Lower leg skin (tissue), 4 donors: ENCODE results near the gene ZNF69. TPM values are rescaled to one million over a fixed set of nuclear protein-coding genes. Genes with fewer than 3 reads are reported as not detected.
"Not testable (repeated sequence)": the region's sequence is repeated elsewhere in the genome, so short reads cannot be mapped to it uniquely, and the experiment has no call there.

ENCODE experiments used
- DNase-seq, 2 donors: peaks; one replicate each; pipeline ENCODE4 v3.0.0-alpha.2; 2019; ENCODE audit warnings: low spot score in 2 of 2
- H3K4me3 ChIP-seq: fragments of 200-600 bp; sonication (generic); 2 replicates; pipeline ENCODE4 v1.5.1; 2017; ENCODE audit warnings: mild to moderate bottlenecking, low read depth; ENCODE audit not compliant: poor library complexity, severe bottlenecking
- POLR2A ChIP-seq, 2 donors: fragments of 450-650 bp; IDR thresholded peaks; one replicate each; pipeline ENCODE4 v1.6.1; 2016 to 2017; ENCODE audit warnings: antibody characterized with exemption in 2 of 2, mild to moderate bottlenecking in 1 of 2, moderate library complexity in 1 of 2
- WGBS, 2 donors: methylation state at CpG; one replicate each; pipeline ENCODE4 v1.1.5; 2018; 5-methylcytosine and 5-hydroxymethylcytosine counted together
- intact Hi-C: fragments of 100-400 bp; cut with DNase I; formaldehyde crosslinking; loops from one replicate; pipeline ENCODE4 v1.15.0; 2023; ENCODE audit warnings: low total_unique reads
- total RNA-seq, 4 donors: library from RNA; depleted of rRNA; stranded (reverse); fragments of >200 nt; gene quantifications; one replicate each; pipeline ENCODE4 v1.1.0, GENCODE V29; 2016
- TF ChIP-seq, protein P1 (sequence below), 3 donors: fragments of 450-650 bp; IDR thresholded peaks; one replicate each; pipeline ENCODE4 v1.5.1; 2016; ENCODE audit warnings: antibody characterized with exemption in 3 of 3, mild to moderate bottlenecking in 3 of 3, moderate library complexity in 2 of 3

The ZNF69 gene
- total RNA-seq, 4 donors from 2014 or later, result 2.0 to 5.5 (median 3.8) TPM

DNA sequence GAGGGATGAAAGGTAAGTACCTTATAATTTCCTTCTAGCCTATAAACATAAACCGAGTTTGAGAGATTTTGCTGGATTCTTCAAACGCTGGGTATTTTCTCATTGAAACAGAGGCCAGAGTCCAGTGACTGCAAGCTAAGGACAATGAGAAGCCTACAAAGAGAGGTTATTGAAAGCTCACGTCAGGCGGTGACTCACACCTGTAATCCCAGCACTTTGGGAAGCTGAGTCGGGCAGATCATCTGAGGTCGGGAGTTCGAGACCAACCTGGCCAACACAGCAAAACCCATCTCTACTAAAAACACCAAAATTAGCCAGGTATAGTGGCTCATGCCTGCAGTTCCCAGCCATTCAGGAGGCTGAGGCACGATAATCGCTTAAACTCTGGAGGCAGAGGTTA, 15.0 kb upstream of the ZNF69 start:
- WGBS, 2 donors, result 94 to 95% methylated on average over 9 of the region's 9 CpGs
- no peak for TF ChIP-seq POLR2A (IDR thresholded peaks at IDR 0.05)
- TF ChIP-seq, protein P1, sequence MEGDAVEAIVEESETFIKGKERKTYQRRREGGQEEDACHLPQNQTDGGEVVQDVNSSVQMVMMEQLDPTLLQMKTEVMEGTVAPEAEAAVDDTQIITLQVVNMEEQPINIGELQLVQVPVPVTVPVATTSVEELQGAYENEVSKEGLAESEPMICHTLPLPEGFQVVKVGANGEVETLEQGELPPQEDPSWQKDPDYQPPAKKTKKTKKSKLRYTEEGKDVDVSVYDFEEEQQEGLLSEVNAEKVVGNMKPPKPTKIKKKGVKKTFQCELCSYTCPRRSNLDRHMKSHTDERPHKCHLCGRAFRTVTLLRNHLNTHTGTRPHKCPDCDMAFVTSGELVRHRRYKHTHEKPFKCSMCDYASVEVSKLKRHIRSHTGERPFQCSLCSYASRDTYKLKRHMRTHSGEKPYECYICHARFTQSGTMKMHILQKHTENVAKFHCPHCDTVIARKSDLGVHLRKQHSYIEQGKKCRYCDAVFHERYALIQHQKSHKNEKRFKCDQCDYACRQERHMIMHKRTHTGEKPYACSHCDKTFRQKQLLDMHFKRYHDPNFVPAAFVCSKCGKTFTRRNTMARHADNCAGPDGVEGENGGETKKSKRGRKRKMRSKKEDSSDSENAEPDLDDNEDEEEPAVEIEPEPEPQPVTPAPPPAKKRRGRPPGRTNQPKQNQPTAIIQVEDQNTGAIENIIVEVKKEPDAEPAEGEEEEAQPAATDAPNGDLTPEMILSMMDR (IDR thresholded peaks at IDR 0.05), result no peak
- no peak for DNase-seq
- H3K4me3 ChIP-seq, result no peak overlapping the region
- intact Hi-C loops, result no loop called here

DNA sequence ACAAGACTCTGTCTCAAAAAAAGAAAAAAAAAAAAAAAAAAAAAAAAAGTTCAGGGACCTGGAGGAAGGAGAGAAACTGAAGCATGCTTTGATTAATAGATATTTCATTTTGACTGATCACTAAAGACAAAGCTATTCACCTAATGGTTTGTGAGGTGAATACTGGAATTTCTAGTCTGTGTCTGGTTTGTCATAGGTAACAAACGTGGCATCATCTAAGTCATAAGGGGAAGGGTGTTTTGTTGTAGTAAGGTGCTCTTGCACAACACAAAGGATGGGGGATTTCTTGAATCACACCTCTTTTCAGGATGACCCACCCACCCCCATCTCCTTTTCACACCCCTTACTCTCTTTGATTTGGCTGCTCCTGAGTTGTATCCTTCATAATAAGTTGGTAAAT, 13.8 kb upstream of the ZNF69 start:
- TF ChIP-seq, protein P1 (IDR thresholded peaks at IDR 0.05), result no peak
- TF ChIP-seq POLR2A (IDR thresholded peaks at IDR 0.05), result no peak
- intact Hi-C loops, result no loop called here
- no peak overlapping the region for H3K4me3 ChIP-seq
- no peak for DNase-seq
- WGBS, 2 donors, result 78 to 96% methylated on average over 1 of the region's 1 CpG

DNA sequence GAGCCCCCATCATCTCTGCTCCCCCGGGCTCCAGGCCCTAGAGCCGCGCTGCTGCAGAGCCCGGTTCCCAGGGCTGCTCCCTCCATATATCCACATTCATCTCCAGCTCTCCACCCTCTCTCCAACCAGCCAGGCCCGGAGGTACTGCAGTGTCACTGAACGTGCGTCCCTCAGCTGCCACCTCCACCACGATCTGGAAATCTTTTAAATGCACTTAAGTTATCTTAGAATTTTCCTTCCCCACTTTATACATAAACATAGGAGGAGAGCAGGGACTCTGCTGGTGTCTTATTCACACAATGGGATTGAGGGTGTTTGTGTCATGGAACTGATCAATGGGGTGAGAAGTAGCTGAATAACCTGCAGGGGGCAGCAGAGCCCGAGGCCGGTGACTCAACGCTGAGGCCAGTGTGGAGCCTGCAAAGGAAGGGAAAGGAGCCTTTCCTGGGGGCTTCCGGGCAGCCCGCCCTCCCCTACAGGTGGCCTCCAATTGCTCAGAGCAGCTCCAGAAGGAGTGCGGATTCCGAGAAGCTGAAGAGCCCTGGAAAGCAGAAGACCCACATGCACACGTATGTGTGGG, 7.8 kb upstream of the ZNF69 start:
- 79 to 80% methylated on average over 16 of the region's 16 CpGs for WGBS, 2 donors
- DNase-seq, intact Hi-C loops, H3K4me3 ChIP-seq: not testable (repeated sequence)

DNA sequence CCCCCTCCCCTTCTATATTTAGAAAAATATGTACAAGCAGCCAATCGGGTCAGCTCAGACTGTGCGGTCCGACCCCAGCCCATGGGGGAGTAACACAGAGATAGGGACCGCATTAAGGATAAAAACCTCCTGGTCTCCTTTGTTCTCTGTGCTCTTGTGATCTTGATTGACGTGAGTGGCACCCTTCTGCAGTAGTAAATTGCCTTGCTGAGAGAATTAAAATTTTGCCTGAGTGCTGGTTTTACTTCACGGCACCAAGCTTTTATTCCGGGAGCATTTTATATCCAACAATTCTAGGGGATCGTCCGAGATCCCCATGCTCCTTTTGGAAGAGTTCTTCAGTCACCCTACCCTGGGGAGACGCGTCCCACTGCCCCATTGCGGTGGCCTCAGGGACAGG, 7.0 kb upstream of the ZNF69 start:
- DNase-seq, result no peak
- intact Hi-C loops, result no loop called here
- 88 to 92% methylated on average over 12 of the region's 12 CpGs for WGBS, 2 donors
- H3K4me3 ChIP-seq, result no peak overlapping the region
- TF ChIP-seq POLR2A (IDR thresholded peaks at IDR 0.05), result no peak
- TF ChIP-seq, protein P1 (IDR thresholded peaks at IDR 0.05), result no peak

DNA sequence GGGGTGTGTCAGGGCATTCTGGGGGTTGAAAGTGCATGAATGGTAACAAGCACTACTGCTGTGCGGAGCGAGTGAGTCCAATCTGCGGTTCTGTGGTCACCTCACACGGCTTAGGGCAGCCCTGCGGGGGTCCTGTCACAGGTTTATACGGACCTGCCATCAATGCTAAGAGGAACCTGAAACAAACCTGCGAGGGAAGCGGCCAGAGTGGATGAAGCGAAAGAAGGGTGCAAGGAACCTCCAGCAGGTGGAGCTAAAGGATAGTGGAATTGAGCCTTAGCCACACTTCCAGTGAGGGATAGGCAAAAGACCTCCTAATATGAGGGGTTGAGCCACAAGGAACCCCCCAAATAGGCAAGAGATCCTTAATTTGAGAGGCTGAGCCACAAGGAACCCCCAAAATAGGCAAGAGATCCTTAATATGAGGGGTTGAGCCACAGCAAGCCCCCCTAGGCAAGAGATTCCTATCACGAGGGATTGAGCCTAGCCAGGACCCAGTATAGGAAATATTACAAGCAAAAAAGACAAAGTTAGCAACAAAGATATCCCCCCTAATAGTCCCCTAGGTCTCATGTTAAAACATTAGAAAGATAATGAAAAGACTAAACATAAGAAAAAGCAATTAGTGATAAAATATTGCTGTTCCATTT, 6.3 kb upstream of the ZNF69 start:
- 14 to 17% methylated on average over 10 of the region's 10 CpGs for WGBS, 2 donors
- intact Hi-C loops, result no loop called here
- no peak for TF ChIP-seq POLR2A (IDR thresholded peaks at IDR 0.05)
- TF ChIP-seq, protein P1 (IDR thresholded peaks at IDR 0.05), result no peak

DNA sequence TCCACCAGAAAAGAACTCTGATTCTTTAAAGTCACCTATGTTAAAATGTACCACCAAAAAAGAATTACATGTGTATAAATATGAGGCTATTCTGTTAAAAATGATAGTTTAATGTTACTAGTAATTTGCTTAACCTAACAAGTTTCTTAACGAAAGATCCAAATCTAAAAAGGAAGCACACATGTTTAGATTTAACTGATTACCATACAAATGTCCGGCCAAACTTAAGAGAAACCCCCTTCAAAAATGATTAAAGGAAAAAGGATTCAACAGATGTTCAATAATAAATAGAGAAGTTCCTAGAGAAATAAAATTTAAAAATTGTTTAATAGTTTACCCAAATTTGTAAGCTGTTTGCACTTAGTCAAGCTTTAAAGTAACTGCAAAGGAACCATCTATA, 5.0 kb upstream of the ZNF69 start:
- WGBS, 2 donors, result 57 to 70% methylated on average over 2 of the region's 2 CpGs
- no peak for DNase-seq
- no peak for TF ChIP-seq POLR2A (IDR thresholded peaks at IDR 0.05)
- TF ChIP-seq, protein P1 (IDR thresholded peaks at IDR 0.05), result no peak
- H3K4me3 ChIP-seq, result no peak overlapping the region
- intact Hi-C loops, result no loop called here

More for the DNA sequence above, 6.3 kb upstream of the ZNF69 start:
- peak in 1 of 2 donors; percentile 48 for DNase-seq
- no peak overlapping the region for H3K4me3 ChIP-seq
